Measurements from ENCODE around the gene SLC15A3.

DNA sequence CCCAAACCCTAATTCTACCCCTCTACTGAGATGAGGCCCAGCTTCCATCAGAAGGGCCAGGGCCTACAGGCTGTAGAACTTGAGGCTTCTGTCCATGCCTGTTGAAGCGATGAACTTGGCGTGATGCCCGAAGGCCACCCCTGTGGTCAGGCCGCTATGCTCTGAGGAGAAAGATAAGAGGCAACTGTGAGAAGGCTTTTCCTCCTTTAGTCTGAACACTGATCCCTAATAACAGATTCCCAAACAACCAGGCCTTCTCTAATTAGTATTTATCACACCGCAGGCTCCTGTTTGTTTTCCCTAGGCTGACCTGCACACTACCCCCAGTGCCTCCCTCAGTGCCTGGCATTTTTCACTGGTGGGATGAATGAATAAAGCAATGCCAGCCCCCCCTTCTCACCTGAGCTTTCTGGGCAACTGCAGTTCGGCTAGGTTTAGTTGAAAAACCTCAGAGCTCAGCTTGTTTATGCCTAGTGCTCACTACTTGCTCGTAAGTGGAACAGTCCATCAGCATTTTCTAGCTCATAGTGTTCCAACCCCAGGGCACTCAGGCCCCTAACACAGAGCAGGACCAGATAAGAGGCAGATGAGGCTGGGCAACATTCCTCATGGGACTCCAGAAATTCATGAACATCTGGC lies 60.8 kb downstream of the SLC15A3 start:
- TF ChIP-seq, protein P1, sequence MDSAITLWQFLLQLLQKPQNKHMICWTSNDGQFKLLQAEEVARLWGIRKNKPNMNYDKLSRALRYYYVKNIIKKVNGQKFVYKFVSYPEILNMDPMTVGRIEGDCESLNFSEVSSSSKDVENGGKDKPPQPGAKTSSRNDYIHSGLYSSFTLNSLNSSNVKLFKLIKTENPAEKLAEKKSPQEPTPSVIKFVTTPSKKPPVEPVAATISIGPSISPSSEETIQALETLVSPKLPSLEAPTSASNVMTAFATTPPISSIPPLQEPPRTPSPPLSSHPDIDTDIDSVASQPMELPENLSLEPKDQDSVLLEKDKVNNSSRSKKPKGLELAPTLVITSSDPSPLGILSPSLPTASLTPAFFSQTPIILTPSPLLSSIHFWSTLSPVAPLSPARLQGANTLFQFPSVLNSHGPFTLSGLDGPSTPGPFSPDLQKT (IDR thresholded peaks at IDR 0.05; ENCODE audit: borderline replicate concordance, low read depth, low read length): no peak
- TF ChIP-seq BCL11A (tag by site-specific recombination; IDR thresholded peaks at IDR 0.05; ENCODE audit: low read depth) (no peak), ZFP41 (tag by site-specific recombination; IDR thresholded peaks at IDR 0.05; ENCODE audit: borderline replicate concordance) (no peak)
- TF ChIP-seq, protein P2, sequence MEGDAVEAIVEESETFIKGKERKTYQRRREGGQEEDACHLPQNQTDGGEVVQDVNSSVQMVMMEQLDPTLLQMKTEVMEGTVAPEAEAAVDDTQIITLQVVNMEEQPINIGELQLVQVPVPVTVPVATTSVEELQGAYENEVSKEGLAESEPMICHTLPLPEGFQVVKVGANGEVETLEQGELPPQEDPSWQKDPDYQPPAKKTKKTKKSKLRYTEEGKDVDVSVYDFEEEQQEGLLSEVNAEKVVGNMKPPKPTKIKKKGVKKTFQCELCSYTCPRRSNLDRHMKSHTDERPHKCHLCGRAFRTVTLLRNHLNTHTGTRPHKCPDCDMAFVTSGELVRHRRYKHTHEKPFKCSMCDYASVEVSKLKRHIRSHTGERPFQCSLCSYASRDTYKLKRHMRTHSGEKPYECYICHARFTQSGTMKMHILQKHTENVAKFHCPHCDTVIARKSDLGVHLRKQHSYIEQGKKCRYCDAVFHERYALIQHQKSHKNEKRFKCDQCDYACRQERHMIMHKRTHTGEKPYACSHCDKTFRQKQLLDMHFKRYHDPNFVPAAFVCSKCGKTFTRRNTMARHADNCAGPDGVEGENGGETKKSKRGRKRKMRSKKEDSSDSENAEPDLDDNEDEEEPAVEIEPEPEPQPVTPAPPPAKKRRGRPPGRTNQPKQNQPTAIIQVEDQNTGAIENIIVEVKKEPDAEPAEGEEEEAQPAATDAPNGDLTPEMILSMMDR (tag by site-specific recombination; IDR thresholded peaks at IDR 0.05): no peak

All from HEK293 (cell line).